Omental fat pad (tissue), 4 donors: ENCODE measurements around the gene SOX6. TPM values are rescaled to one million over a fixed set of nuclear protein-coding genes. Genes with fewer than 3 reads are reported as not detected.

Experiments
- ATAC-seq: fragments of 150-250 bp; one replicate; pipeline ENCODE4 v1.9.1; 2016; ENCODE audit warnings: mild to moderate bottlenecking, moderate library complexity; ENCODE audit not compliant: low FRiP score
- DNase-seq: peaks from one replicate; pipeline ENCODE4 v3.0.0-alpha.2; 2019; ENCODE audit warnings: low spot score
- total RNA-seq, 4 donors: library from RNA; depleted of rRNA; stranded (reverse); fragments of >200 nt; gene quantifications; one replicate each; pipeline ENCODE4 v1.1.0, GENCODE V29; 2016
- TF ChIP-seq, protein P1 (sequence below), 3 donors: fragments of 450-650 bp; IDR thresholded peaks; one replicate each; pipeline ENCODE4 v1.5.1; 2016 to 2017; ENCODE audit warnings: antibody characterized with exemption in 3 of 3, mild to moderate bottlenecking in 3 of 3, moderate library complexity in 2 of 3

Gene SOX6
- total RNA-seq, 4 donors from 2014 or later, result 2.0 to 41.0 (median 8.9) TPM

DNA sequence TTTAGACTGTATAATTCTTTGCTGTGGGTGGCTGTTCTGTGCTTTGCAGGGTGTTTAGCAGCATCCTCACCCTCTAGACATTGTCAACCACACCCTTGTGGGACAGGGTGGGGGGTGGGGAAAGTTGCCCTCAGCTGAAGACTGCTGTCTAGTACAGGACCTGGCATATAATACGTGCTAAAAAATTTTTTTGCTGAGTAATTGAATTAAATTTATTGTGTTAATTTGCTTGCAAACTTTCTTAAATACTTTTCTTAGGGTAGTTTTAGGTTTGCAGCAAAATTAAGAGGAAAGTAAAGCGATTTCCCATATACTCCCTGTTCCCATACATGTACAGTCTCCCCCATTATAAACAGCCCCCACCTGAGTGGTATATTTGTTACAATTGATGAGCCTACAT is 268.5 kb downstream of the SOX6 start:
- TF ChIP-seq, protein P1, sequence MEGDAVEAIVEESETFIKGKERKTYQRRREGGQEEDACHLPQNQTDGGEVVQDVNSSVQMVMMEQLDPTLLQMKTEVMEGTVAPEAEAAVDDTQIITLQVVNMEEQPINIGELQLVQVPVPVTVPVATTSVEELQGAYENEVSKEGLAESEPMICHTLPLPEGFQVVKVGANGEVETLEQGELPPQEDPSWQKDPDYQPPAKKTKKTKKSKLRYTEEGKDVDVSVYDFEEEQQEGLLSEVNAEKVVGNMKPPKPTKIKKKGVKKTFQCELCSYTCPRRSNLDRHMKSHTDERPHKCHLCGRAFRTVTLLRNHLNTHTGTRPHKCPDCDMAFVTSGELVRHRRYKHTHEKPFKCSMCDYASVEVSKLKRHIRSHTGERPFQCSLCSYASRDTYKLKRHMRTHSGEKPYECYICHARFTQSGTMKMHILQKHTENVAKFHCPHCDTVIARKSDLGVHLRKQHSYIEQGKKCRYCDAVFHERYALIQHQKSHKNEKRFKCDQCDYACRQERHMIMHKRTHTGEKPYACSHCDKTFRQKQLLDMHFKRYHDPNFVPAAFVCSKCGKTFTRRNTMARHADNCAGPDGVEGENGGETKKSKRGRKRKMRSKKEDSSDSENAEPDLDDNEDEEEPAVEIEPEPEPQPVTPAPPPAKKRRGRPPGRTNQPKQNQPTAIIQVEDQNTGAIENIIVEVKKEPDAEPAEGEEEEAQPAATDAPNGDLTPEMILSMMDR (IDR thresholded peaks at IDR 0.05), result no peak
- ATAC-seq (no peak), DNase-seq (no peak)

- TF ChIP-seq, protein P1 (IDR thresholded peaks at IDR 0.05), result no peak
- ATAC-seq (no peak), DNase-seq (no peak)
Observed at GRCh38 chr11:16086229-16086819, 270.0 kb downstream of the SOX6 start.

- TF ChIP-seq, protein P1 (IDR thresholded peaks at IDR 0.05), result no peak
- DNase-seq, result no peak
- ATAC-seq, result no peak
Observed at GRCh38 chr11:16082095-16083055, 274.0 kb downstream of the SOX6 start.

- DNase-seq (no peak), ATAC-seq (no peak)
Observed at GRCh38 chr11:16081382-16082094, 274.8 kb downstream of the SOX6 start.

DNA sequence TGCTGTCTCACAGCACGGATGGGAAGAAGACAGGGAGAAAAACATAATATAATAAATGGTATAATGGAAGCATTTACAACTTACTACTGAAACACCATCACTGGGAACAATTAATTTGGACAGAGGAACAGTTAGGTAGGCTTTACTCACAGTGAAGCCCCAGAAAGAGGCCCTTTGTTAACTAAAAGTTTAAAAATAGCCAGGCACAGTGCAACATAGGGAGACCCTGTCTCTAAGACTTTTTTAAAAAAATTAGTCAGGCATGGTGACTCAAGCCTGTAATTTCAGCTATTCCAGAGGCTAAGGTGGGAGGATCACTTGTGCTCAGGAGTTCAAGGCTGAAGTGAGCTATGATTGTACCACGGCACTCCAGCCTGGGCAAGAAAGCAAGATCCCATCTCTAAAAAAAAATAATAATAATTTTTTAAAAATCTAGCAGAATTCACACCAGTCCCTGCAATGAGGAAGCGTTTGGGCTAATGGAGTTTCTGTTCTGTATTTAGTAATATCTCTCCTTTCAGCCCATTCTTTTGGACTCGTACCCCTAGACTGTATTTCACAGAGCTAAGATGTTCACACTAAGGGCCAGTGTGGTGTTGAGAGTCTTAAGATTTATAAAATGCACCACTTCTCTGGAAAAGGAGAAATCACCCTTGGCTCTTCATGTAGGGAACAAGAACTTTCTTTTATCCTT is 275.5 kb downstream of the SOX6 start:
- ATAC-seq (no peak), DNase-seq (no peak)
- TF ChIP-seq, protein P1 (IDR thresholded peaks at IDR 0.05), result no peak

More at GRCh38 chr11:16081382-16082094, 274.8 kb downstream of the SOX6 start:
- TF ChIP-seq, protein P1 (IDR thresholded peaks at IDR 0.05), result no peak

GRCh38 chr11:16078936-16079335 is 277.4 kb downstream of the SOX6 start:
- TF ChIP-seq, protein P1 (IDR thresholded peaks at IDR 0.05), result no peak
- no peak for DNase-seq
- ATAC-seq, result no peak
